Trophoblast cell (in vitro differentiated cells and primary cell): ENCODE results near the gene ADARB2.

ENCODE experiments used
- DNase-seq, 2 donors: peaks; one replicate each; pipeline ENCODE4 v3.0.0-alpha.2; 2016
- H2AFZ ChIP-seq: 2 replicates; pipeline ENCODE4 v1.6.1; 2013; ENCODE audit warnings: low read length, moderate library complexity, mild to moderate bottlenecking; ENCODE audit not compliant: insufficient read depth, poor library complexity
- H2AK5ac ChIP-seq: 2 replicates; pipeline ENCODE4 v1.6.1; 2013; ENCODE audit warnings: mild to moderate bottlenecking, low read length
- H2BK120ac ChIP-seq: 2 replicates; pipeline ENCODE4 v1.6.1; 2013; ENCODE audit warnings: low read length, mild to moderate bottlenecking, moderate library complexity; ENCODE audit not compliant: insufficient read depth, poor library complexity
- H2BK12ac ChIP-seq: 2 replicates; pipeline ENCODE4 v1.6.1; 2013; ENCODE audit warnings: mild to moderate bottlenecking, low read length, moderate library complexity
- H2BK5ac ChIP-seq: 2 replicates; pipeline ENCODE4 v1.6.1; 2013; ENCODE audit warnings: low read length, low read depth, moderate library complexity, mild to moderate bottlenecking; ENCODE audit not compliant: poor library complexity
- H3K14ac ChIP-seq: 2 replicates; pipeline ENCODE4 v1.6.1; 2013; ENCODE audit warnings: mild to moderate bottlenecking, low read length
- H3K18ac ChIP-seq: 2 replicates; pipeline ENCODE4 v1.6.1; 2013; ENCODE audit warnings: mild to moderate bottlenecking, low read length
- H3K23ac ChIP-seq: 2 replicates; pipeline ENCODE4 v1.6.1; 2013; ENCODE audit warnings: low read length
- H3K27ac ChIP-seq: 2 replicates; pipeline ENCODE4 v1.5.1; 2013; ENCODE audit warnings: low read depth, mild to moderate bottlenecking, inconsistent platforms, low read length, moderate library complexity
- H3K27me3 ChIP-seq: 2 replicates; pipeline ENCODE4 v1.6.1; 2013; ENCODE audit warnings: inconsistent platforms, mild to moderate bottlenecking, low read length, moderate library complexity; ENCODE audit not compliant: insufficient read depth
- H3K36me3 ChIP-seq, 2 experiments: 1 replicate in 1 of 2; 2 replicates in 1 of 2; pipeline ENCODE4 v1.6.1; 2013; ENCODE audit warnings: low read length in 2 of 2, mild to moderate bottlenecking in 2 of 2, moderate library complexity in 1 of 2; ENCODE audit not compliant: insufficient read depth in 2 of 2, control insufficient read depth in 1 of 2
- H3K4ac ChIP-seq: 2 replicates; pipeline ENCODE4 v1.6.1; 2013; ENCODE audit warnings: low read depth, mild to moderate bottlenecking, low read length, moderate library complexity
- H3K4me1 ChIP-seq, 2 experiments: 1 replicate in 1 of 2; 2 replicates in 1 of 2; pipeline ENCODE4 v1.6.1; 2013; ENCODE audit warnings: low read length in 2 of 2, mild to moderate bottlenecking in 2 of 2, moderate library complexity in 1 of 2; ENCODE audit not compliant: insufficient read depth in 2 of 2, control insufficient read depth in 1 of 2
- H3K4me2 ChIP-seq: 2 replicates; pipeline ENCODE4 v1.6.1; 2013; ENCODE audit warnings: inconsistent platforms, mild to moderate bottlenecking, low read length, moderate library complexity
- H3K4me3 ChIP-seq: 2 replicates; pipeline ENCODE4 v1.5.1; 2013; ENCODE audit warnings: mild to moderate bottlenecking, low read depth, low read length, inconsistent platforms
- H3K79me1 ChIP-seq: one replicate; pipeline ENCODE4 v1.6.1; 2013; ENCODE audit warnings: low read length
- H3K79me2 ChIP-seq: 2 replicates; pipeline ENCODE4 v1.6.1; 2013; ENCODE audit warnings: low read length, mild to moderate bottlenecking; ENCODE audit not compliant: control insufficient read depth, insufficient read depth, poor library complexity
- H3K9ac ChIP-seq: 2 replicates; pipeline ENCODE4 v1.6.1; 2013; ENCODE audit warnings: mild to moderate bottlenecking, low read length
- H3K9me3 ChIP-seq: 2 replicates; pipeline ENCODE4 v1.6.1; 2013; ENCODE audit warnings: low read depth, mild to moderate bottlenecking, control low read depth, inconsistent platforms, low read length; ENCODE audit not compliant: insufficient read depth
- H4K12ac ChIP-seq: 2 replicates; pipeline ENCODE4 v1.6.1; 2013; ENCODE audit warnings: low read depth, mild to moderate bottlenecking, low read length, moderate library complexity
- H4K8ac ChIP-seq: 2 replicates; pipeline ENCODE4 v1.6.1; 2013; ENCODE audit warnings: low read depth, mild to moderate bottlenecking, low read length, moderate library complexity
- H4K91ac ChIP-seq: one replicate; pipeline ENCODE4 v1.6.1; 2013; ENCODE audit warnings: low read depth, mild to moderate bottlenecking, low read length, moderate library complexity
- WGBS: extraction: QIAGEN DNeasy Blood & Tissue Kit; methylation state at CpG from one replicate; pipeline ENCODE4 v1.1.7; 2013; ENCODE audit warnings: missing lambda C conversion rate; ENCODE audit not compliant: insufficient read length, insufficient coverage; ENCODE audit errors: extremely low coverage; 5-methylcytosine and 5-hydroxymethylcytosine counted together

The ADARB2 gene

DNA sequence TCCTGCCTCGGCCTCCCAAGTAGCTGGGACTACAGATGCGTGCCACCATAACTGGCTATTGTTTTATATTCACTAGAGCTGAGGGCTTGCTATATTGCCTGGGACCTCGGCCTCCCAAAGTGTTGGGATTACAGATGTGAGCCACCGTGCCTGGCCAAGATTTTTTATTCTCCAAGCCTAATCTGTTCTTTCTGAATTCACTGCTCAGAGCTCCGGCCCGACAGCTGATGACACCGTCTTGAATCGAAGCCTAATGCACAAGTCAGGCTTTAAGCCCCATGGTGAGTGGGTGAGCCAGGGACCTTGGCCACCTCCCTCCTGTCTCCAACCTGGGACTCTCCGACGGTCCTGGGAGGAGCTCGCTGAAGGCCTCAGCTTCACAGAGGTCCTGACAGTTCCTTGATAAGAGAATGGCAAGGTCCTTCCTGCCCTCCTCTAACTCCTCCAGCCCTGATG, 342.3 kb downstream of the ADARB2 start:
- no peaks in the 10 kb centered on the region for H3K79me2 ChIP-seq
- no CpG with 5 or more reads among the region's 11 CpGs for WGBS
- H3K18ac ChIP-seq = no peak overlapping the region
- H3K4ac ChIP-seq = no peak overlapping the region
- H3K4me2 ChIP-seq = no peak overlapping the region
- H2BK12ac ChIP-seq = no peak overlapping the region
- H3K4me1 ChIP-seq = peaks cover 3 to 4% of the 10 kb centered on the region in 2 experiments
- no peak overlapping the region for H3K27ac ChIP-seq
- H2BK5ac ChIP-seq = no peak overlapping the region
- H3K27me3 ChIP-seq = no peaks in the 10 kb centered on the region
- H3K9ac ChIP-seq = no peak overlapping the region
- H3K36me3 ChIP-seq = no peaks in the 10 kb centered on the region
- DNase-seq = no peak
- no peak overlapping the region for H4K12ac ChIP-seq
- no peak overlapping the region for H4K91ac ChIP-seq
- H3K9me3 ChIP-seq = peaks cover 2% of the 10 kb centered on the region
- H3K14ac ChIP-seq = no peak overlapping the region
- H3K23ac ChIP-seq = no peak overlapping the region
- H3K4me3 ChIP-seq = no peak overlapping the region
- H4K8ac ChIP-seq = no peak overlapping the region
- H2AK5ac ChIP-seq = no peak overlapping the region
- no peak overlapping the region for H2BK120ac ChIP-seq
- peaks cover 1% of the 10 kb centered on the region for H3K79me1 ChIP-seq
- H2AFZ ChIP-seq = no peak overlapping the region

DNA sequence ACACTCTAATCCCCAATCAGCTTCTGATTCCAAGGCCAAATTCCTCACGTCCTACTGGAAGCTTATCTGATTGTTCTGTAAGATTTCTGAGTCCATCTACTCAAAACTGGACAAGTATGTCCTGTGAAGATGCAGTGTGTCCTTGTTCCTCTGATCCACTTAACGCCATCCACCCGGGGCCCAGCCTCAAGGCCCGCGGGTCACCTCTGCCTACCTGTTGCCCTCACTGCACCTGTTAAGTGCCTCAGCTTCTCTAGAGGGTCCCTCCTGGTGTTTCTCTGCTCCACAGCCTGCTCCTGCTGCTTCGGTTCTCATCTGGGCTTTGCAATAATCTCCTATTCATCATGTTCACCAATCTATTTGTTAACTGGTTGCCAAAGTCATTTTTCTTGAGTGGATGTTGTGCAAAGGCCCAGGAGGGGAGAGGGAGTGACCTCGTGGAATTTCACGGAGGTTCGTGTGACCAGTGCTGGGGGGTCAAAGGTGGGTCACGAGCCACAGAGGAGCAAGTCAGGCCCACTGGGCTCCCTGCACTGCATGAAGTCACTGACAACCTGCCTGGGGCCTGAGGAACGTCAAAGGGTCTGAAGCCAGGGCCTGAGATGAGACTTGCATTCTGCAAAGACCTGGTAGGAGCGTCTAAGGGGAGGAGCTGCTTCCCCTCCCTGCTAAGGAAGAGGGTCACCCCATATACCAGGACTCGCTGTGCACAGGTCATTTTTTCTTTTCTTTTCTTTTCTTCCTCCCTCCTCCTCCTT, 343.0 kb downstream of the ADARB2 start:
- Histone ChIP-seq H3K27me3 (no peaks in the 10 kb centered on the region), H4K8ac (no peak overlapping the region), H3K4me2 (no peak overlapping the region), H2AK5ac (no peak overlapping the region), H3K4me1 (no peaks in the 10 kb centered on the region), H2AFZ (no peak overlapping the region), H3K79me2 (no peaks in the 10 kb centered on the region), H3K36me3 (no peaks in the 10 kb centered on the region), H2BK12ac (no peak overlapping the region), H3K14ac (no peak overlapping the region), H3K27ac (no peak overlapping the region), H3K23ac (no peak overlapping the region), H3K18ac (no peak overlapping the region), H4K91ac (no peak overlapping the region), H3K9me3 (peaks cover 2% of the 10 kb centered on the region), H3K79me1 (no peaks in the 10 kb centered on the region), H3K4me3 (no peak overlapping the region), H4K12ac (no peak overlapping the region), H3K4ac (no peak overlapping the region), H3K9ac (no peak overlapping the region), H2BK5ac (no peak overlapping the region), H2BK120ac (no peak overlapping the region)
- no CpG with 5 or more reads among the region's 13 CpGs for WGBS
- no peak for DNase-seq

DNA sequence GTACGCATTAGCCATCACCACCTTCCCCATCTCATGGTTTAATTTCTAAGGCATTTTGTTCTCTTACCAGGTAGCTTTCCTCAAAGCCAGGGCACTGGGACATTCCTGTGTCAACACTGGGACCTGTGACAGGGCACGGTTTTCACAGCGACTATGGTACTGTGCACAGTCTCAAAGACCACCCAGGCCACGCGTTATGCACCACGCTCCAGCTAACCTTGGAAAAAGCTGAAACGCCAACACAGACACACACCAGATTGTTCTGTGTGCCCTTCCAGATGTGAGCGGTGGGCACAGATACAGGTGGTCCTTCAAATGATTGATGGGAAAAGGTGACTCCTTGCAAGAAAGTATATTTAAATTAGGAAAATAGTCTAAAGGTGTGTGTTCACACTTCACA, 343.8 kb downstream of the ADARB2 start:
- H3K27me3 ChIP-seq = no peaks in the 10 kb centered on the region
- no peak overlapping the region for H3K18ac ChIP-seq
- no peaks in the 10 kb centered on the region for H3K36me3 ChIP-seq
- H2BK5ac ChIP-seq = no peak overlapping the region
- H3K9me3 ChIP-seq = peaks cover 2% of the 10 kb centered on the region
- no peak overlapping the region for H3K27ac ChIP-seq
- no peak overlapping the region for H2AK5ac ChIP-seq
- no peak overlapping the region for H3K4me2 ChIP-seq
- H3K14ac ChIP-seq = no peak overlapping the region
- H3K4me1 ChIP-seq = no peaks in the 10 kb centered on the region
- no peak overlapping the region for H2BK120ac ChIP-seq
- DNase-seq = no peak
- H2AFZ ChIP-seq = no peak overlapping the region
- H3K9ac ChIP-seq = no peak overlapping the region
- no peaks in the 10 kb centered on the region for H3K79me2 ChIP-seq
- H4K12ac ChIP-seq = no peak overlapping the region
- H3K23ac ChIP-seq = no peak overlapping the region
- H3K79me1 ChIP-seq = no peaks in the 10 kb centered on the region
- no peak overlapping the region for H3K4me3 ChIP-seq
- H2BK12ac ChIP-seq = no peak overlapping the region
- no peak overlapping the region for H4K8ac ChIP-seq
- H4K91ac ChIP-seq = no peak overlapping the region
- no CpG with 5 or more reads among the region's 8 CpGs for WGBS
- no peak overlapping the region for H3K4ac ChIP-seq

DNA sequence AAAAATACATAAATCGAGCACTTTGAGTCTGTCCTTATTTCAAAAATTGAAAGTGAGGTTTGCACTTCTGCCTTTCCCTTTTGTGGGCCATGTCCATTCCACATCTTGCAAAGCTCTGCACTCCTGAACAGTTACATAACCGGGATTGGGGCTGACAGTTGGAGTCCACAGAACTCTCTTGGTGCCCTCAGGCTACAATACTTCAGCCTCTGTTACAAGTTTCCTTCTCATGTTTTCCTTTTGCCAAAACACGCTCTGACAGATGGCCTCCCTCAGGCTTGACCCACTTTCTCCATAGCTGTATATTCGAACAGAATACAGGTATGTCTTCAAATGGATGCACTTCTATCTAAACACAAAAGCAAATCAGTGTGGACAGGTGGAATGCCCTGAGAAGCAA, 345.2 kb downstream of the ADARB2 start:
- Histone ChIP-seq H3K9me3 (peaks cover 2% of the 10 kb centered on the region), H3K27me3 (no peaks in the 10 kb centered on the region), H2BK5ac (no peak overlapping the region), H2AK5ac (no peak overlapping the region), H3K23ac (no peak overlapping the region), H4K91ac (no peak overlapping the region), H3K27ac (no peak overlapping the region), H3K14ac (no peak overlapping the region), H3K4me2 (no peak overlapping the region), H4K12ac (no peak overlapping the region), H3K79me1 (no peaks in the 10 kb centered on the region), H3K36me3 (no peaks in the 10 kb centered on the region), H2AFZ (no peak overlapping the region), H3K18ac (no peak overlapping the region), H3K79me2 (no peaks in the 10 kb centered on the region), H3K4me1 (no peaks in the 10 kb centered on the region), H4K8ac (no peak overlapping the region), H2BK120ac (no peak overlapping the region), H3K4ac (no peak overlapping the region), H3K9ac (no peak overlapping the region), H3K4me3 (no peak overlapping the region), H2BK12ac (no peak overlapping the region)
- WGBS = no CpG with 5 or more reads among the region's 4 CpGs
- DNase-seq = no peak
